Peyer's patch (tissue), 4 donors: Measurements from ENCODE around the gene TSTD2.

ENCODE experiments used
- CTCF ChIP-seq, 6 experiments: fragments of 450-650 bp in 4 of 6; fragments of 200-600 bp in 2 of 6; sonication (generic) in 1 of 6; IDR thresholded peaks; one replicate each; pipeline ENCODE4 v1.5.1; 2017 to 2019; ENCODE audit warnings: antibody characterized with exemption in 6 of 6, mild to moderate bottlenecking in 3 of 6, moderate library complexity in 1 of 6
- POLR2A ChIP-seq, 2 donors: fragments of 450-650 bp; IDR thresholded peaks; one replicate each; pipeline ENCODE4 v1.5.1; 2017; ENCODE audit warnings: antibody characterized with exemption in 2 of 2, mild to moderate bottlenecking in 2 of 2, moderate library complexity in 2 of 2

GRCh38 chr9:97559111-97559514, 74.1 kb downstream of the TSTD2 start:
- TF ChIP-seq CTCF (IDR thresholded peaks at IDR 0.05) (no peak), POLR2A (IDR thresholded peaks at IDR 0.05) (no peak)
